B cell (primary cell): ENCODE measurements around the gene MROH7.

Experiments
- EZH2 ChIP-seq: IDR thresholded peaks from 2 replicates; pipeline ENCODE4 v1.6.1; 2012; ENCODE audit warnings: borderline replicate concordance, low read depth, mild to moderate bottlenecking, moderate library complexity, low read length; ENCODE audit not compliant: insufficient read depth, poor library complexity, severe bottlenecking
- TF ChIP-seq, protein P1 (sequence below): fragments of 200-600 bp; IDR thresholded peaks from one replicate; pipeline ENCODE4 v1.8.0; 2022; ENCODE audit warnings: antibody characterized with exemption, mild to moderate bottlenecking

DNA sequence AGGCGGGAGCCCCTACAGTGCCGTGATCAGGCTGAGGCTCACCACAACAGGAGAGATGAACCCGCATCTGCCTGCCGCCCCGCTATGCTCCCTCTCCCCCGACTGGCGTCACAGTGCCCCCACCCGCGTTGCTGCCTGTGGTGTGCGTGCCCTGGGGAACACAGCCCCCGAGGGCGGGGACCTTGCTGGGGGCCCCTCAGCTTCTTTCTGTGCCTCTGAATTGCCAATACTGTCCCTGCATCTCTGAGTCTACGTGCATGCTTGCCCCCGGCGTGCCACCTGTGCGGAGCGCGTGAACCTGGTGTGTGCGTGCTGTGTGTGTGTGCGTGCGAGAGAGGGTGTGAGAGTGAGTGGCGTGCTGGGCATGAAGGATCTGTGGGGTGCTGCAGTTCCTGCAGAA, 112.5 kb downstream of the MROH7 start:
- TF ChIP-seq, protein P1, sequence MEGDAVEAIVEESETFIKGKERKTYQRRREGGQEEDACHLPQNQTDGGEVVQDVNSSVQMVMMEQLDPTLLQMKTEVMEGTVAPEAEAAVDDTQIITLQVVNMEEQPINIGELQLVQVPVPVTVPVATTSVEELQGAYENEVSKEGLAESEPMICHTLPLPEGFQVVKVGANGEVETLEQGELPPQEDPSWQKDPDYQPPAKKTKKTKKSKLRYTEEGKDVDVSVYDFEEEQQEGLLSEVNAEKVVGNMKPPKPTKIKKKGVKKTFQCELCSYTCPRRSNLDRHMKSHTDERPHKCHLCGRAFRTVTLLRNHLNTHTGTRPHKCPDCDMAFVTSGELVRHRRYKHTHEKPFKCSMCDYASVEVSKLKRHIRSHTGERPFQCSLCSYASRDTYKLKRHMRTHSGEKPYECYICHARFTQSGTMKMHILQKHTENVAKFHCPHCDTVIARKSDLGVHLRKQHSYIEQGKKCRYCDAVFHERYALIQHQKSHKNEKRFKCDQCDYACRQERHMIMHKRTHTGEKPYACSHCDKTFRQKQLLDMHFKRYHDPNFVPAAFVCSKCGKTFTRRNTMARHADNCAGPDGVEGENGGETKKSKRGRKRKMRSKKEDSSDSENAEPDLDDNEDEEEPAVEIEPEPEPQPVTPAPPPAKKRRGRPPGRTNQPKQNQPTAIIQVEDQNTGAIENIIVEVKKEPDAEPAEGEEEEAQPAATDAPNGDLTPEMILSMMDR, result no peak
- no peak for TF ChIP-seq EZH2
